ENCODE results near the gene GORASP1.

GORASP1 gene

DNA sequence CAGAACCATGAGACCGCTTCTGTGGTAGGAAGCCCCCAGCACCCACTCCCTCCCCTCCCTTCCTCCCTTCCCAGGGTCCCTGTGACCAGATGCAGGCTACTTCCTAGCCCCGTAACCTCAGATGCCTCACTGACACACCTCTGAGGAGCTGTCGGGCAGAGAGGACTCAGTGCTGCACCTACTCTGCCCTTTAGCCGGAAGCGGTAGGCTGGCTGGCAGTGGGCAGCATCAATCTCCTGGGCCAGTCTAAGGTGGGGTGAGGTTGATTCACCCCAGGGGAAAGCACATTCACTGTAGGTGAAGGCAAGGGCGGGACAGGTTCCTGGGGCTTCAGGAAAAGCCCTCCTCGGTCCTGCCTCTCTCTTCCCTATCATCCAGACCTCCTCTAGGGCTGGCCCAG is 26.9 kb upstream of the GORASP1 start:
- DNase-seq (ENCODE audit: extremely low read depth, low read depth), result no peak
- TF ChIP-seq, protein P1, sequence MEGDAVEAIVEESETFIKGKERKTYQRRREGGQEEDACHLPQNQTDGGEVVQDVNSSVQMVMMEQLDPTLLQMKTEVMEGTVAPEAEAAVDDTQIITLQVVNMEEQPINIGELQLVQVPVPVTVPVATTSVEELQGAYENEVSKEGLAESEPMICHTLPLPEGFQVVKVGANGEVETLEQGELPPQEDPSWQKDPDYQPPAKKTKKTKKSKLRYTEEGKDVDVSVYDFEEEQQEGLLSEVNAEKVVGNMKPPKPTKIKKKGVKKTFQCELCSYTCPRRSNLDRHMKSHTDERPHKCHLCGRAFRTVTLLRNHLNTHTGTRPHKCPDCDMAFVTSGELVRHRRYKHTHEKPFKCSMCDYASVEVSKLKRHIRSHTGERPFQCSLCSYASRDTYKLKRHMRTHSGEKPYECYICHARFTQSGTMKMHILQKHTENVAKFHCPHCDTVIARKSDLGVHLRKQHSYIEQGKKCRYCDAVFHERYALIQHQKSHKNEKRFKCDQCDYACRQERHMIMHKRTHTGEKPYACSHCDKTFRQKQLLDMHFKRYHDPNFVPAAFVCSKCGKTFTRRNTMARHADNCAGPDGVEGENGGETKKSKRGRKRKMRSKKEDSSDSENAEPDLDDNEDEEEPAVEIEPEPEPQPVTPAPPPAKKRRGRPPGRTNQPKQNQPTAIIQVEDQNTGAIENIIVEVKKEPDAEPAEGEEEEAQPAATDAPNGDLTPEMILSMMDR (IDR thresholded peaks at IDR 0.05; ENCODE audit: low read depth, low read length), result no peak

- TF ChIP-seq, protein P1 (IDR thresholded peaks at IDR 0.05; ENCODE audit: low read depth, low read length), result no peak
- DNase-seq (ENCODE audit: extremely low read depth, low read depth), result no peak
These were observed 26.4 kb upstream of the GORASP1 start for GRCh38 chr3:39133822-39134221.

- TF ChIP-seq, protein P1 (IDR thresholded peaks at IDR 0.05; ENCODE audit: low read depth, low read length), result no peak
- DNase-seq (ENCODE audit: extremely low read depth, low read depth), result no peak
These were observed 25.7 kb upstream of the GORASP1 start for GRCh38 chr3:39133093-39133490.

DNA sequence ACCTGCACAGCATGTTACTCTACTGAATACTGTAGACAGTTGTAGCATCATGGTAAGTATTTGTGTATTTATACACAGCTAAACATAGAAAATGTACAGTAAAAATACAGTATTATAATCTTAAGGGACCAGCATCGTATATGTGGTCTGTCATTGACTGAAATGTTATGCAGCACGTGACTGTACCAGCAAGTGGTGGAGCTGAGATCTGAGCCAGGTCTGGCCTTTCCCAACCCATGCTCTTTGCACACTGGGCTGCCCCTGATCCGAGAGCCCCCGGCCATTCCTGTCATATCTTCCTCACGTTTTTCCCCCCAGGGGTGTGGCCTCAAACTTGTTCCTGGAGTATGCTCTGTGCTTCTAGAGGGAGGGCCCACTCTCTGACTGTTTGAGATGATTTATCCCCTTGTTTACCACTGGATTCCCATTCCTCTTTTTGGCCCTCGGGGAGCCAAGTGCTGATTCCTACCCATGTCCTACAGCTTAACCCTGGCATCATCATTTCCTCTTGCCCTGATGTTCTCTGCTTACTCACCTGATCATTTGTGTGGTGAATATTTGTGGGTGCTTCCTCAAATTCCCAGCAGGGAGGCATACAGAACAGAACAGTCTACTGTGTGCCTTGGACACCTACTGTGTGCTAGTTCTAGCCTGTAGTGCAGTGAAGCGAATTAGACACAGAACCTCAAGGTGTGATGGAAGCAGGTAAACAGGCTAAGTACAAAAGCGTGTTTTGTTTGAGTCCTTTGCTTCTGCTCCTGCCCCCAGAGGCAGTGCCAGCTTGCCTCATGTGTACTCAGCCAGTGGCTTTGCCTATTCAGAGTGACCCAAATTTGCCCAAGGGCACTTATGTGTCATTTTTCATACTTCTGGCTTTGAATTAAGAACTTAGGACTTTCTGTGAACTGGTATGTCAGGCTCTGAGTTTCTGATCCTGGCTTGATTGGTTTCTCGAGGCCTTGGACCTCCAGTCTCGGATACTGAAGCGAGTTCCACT is 25.0 kb upstream of the GORASP1 start:
- no peak for DNase-seq (ENCODE audit: extremely low read depth, low read depth)
- TF ChIP-seq, protein P1 (IDR thresholded peaks at IDR 0.05; ENCODE audit: low read depth, low read length), result no peak

DNA sequence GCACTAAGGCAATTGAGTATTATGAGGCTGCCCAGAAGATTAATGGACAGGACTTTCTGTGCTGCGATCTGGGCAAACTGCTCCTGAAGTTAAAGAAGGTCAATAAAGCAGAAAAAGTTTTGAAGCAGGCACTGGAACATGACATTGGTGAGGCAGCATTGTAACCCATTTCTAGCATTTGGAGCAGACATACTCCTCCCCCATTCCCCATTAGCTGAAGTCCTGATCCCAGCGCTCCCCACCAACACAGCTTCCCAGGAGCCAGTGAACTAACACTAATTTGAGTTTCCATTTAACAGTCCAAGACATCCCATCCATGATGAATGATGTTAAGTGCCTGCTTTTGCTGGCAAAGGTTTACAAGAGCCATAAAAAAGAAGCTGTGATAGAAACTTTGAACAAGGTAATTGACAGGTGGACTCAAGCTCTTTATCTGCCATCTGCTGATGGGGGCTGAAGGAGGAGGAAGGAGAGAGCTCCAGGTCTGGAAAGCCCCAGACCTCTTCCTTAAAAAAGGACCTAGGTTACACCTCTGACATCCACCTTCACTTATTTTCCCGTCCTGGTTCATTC is 23.4 kb upstream of the GORASP1 start:
- TF ChIP-seq, protein P1 (IDR thresholded peaks at IDR 0.05; ENCODE audit: low read depth, low read length), result no peak

DNA sequence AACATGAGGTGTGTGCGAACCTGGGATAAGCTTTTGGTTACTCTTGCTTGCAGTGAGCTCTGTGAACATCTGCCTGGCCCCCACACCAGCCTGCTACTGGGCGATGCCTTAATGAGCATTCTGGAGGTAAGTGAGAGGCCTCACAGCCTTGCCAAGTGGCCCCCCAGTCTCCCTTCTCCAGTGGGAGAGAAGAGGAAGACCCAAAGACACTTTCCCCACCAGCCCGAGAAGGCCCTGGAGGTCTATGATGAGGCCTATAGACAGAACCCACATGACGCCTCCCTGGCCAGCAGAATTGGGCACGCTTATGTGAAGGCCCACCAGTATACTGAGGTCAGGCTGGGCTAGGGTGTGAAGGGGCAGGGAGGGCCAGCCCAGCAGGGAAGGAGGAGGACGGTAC is 22.6 kb upstream of the GORASP1 start:
- TF ChIP-seq, protein P1 (IDR thresholded peaks at IDR 0.05; ENCODE audit: low read depth, low read length), result no peak
- no peak for DNase-seq (ENCODE audit: extremely low read depth, low read depth)

More for the DNA sequence above, 23.4 kb upstream of the GORASP1 start:
- DNase-seq (ENCODE audit: extremely low read depth, low read depth), result no peak

GRCh38 chr3:39128951-39129350 is 21.5 kb upstream of the GORASP1 start:
- no peak for DNase-seq (ENCODE audit: extremely low read depth, low read depth)
- TF ChIP-seq, protein P1 (IDR thresholded peaks at IDR 0.05; ENCODE audit: low read depth, low read length), result no peak

All from AG09319 (cell line).